Measurements from ENCODE around the gene AP1G1.
"Not testable (repeated sequence)": the region's sequence is repeated elsewhere in the genome, so short reads cannot be mapped to it uniquely, and the experiment has no call there.

The AP1G1 gene

GRCh38 chr16:71693164-71693563 lies 115.5 kb downstream of the AP1G1 start:
- no peak for DNase-seq

DNA sequence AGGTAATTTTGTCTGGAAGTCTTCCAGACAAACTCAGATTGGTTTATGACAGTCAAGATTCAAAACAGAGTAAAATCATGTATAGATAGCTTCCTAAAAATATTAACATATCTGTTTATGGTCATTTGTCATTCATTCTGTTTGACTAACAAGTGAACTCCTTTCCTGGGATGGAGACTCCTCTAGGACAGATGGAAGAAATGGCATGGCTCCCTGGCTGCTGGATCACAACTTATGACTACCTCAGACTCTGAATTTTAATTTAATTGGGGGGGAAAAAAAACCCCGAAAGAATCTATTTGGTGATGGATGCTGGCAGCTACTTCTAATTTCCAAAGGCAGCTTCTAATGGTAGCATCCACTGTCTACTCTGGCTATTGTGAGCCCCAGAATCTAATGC lies 118.7 kb downstream of the AP1G1 start:
- DNase-seq, result no peak

DNA sequence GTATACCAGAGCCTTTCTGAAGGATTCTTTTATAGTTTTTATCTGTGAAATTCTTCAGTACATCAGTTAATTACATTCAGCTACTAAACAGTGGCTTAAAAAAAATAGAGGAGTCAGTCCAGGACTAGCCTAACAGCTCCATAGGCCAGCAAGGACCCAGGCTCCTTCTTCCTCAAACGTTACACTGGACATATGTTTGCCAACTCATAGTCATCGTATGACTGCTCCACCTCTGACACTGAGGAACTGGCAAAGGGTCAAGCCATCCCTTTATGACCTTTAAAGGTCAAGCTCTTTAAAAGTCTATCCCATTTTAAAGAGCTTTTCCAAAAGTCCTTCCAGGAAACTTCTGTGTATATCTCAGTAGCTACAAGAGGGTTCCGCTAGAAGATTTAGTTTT lies 120.8 kb downstream of the AP1G1 start:
- DNase-seq, result no peak

DNA sequence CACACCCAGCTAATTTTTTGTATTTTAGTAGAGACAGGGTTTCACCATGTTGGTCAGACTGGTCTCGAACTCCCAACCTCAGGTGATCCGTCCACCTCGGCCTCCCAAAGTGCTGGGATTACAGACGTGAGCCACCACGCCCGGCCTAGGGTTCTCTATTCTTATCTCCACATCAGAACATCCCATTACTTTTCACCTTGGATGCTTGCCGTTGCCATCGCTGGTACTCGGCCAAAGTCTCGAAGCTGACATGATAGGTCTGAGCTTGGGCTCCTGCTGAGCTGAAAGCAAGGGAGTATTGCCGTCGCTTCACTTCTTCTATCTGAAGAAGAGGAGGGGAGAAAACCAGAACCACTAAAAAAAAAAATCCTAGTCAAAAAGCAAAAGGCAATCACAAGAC lies 124.4 kb downstream of the AP1G1 start:
- DNase-seq, result not testable (repeated sequence)

DNA sequence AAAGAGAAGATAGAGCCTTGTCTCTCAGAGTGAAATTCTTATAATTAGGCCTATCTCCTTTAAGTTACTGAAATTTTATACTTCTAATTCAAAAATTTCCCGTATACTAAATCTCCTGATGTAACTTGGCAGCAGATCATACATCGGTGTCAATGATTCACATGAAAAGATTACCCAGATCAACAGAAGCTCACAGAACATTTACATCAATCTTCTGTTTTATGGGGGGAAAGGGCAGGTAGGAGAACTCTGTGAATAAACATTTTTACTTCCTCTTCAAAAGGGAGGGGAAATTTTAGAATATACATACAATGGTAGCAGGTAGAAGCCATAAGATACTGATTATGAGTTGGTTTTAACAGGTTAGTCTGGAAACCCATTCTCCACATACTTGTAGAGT lies 127.3 kb downstream of the AP1G1 start:
- DNase-seq, result no peak
